H9 (cell line): ENCODE measurements around the gene TESK2. TPM values are rescaled to one million over a fixed set of nuclear protein-coding genes. Genes with fewer than 3 reads are reported as not detected.
A peak's percentile ranks its signal among the peaks of the same experiment; 100 is the strongest.

Source experiments
- DNase-seq: peaks from one replicate; pipeline ENCODE4 v3.0.0-alpha.2; 2017
- H2AFZ ChIP-seq: one replicate; pipeline ENCODE4 v1.6.1; 2013; ENCODE audit warnings: mild to moderate bottlenecking, low read length, control low read depth, moderate library complexity
- H2AK5ac ChIP-seq: 2 replicates; pipeline ENCODE4 v1.6.1; 2013; ENCODE audit warnings: low read length, control low read depth, mixed read lengths; ENCODE audit not compliant: insufficient read length
- H2BK120ac ChIP-seq: one replicate; pipeline ENCODE4 v1.6.1; 2013; ENCODE audit warnings: low read depth, mild to moderate bottlenecking, low read length, control low read depth, inconsistent platforms; ENCODE audit not compliant: poor library complexity, severe bottlenecking
- H2BK12ac ChIP-seq: 2 replicates; pipeline ENCODE4 v1.6.1; 2013; ENCODE audit warnings: low read length, control low read depth, mixed read lengths, low read depth; ENCODE audit not compliant: insufficient read length
- H2BK15ac ChIP-seq: 2 replicates; pipeline ENCODE4 v1.6.1; 2013; ENCODE audit warnings: low read depth, low read length, control low read depth
- H2BK20ac ChIP-seq: one replicate; pipeline ENCODE4 v1.6.1; 2013; ENCODE audit warnings: low read depth, mild to moderate bottlenecking, low read length, control low read depth, inconsistent platforms; ENCODE audit not compliant: poor library complexity, severe bottlenecking
- H2BK5ac ChIP-seq: 2 replicates; pipeline ENCODE4 v1.6.1; 2013; ENCODE audit warnings: low read length, control low read depth, mixed read lengths; ENCODE audit not compliant: insufficient read length
- H3K14ac ChIP-seq: 2 replicates; pipeline ENCODE4 v1.6.1; 2013; ENCODE audit warnings: low read length, control low read depth; ENCODE audit not compliant: insufficient read depth
- H3K18ac ChIP-seq: 2 replicates; pipeline ENCODE4 v1.6.1; 2013; ENCODE audit warnings: low read depth, mild to moderate bottlenecking, mixed read lengths, low read length, control low read depth; ENCODE audit not compliant: insufficient read length
- H3K23ac ChIP-seq: 2 replicates; pipeline ENCODE4 v1.6.1; 2013; ENCODE audit warnings: low read length, control low read depth, mixed read lengths, low read depth; ENCODE audit not compliant: insufficient read length
- H3K23me2 ChIP-seq: 2 replicates; pipeline ENCODE4 v1.6.1; 2013; ENCODE audit warnings: low read depth, mild to moderate bottlenecking, mixed read lengths, low read length, control low read depth; ENCODE audit not compliant: insufficient read length, poor library complexity, severe bottlenecking
- H3K27ac ChIP-seq: 2 replicates; pipeline ENCODE4 v1.5.1; 2013; ENCODE audit warnings: low read length, control low read depth, mixed read lengths, low read depth; ENCODE audit not compliant: insufficient read length
- H3K27me3 ChIP-seq: 2 replicates; pipeline ENCODE4 v1.6.1; 2013; ENCODE audit warnings: low read length, control low read depth, inconsistent platforms; ENCODE audit not compliant: insufficient read depth
- H3K4ac ChIP-seq: 2 replicates; pipeline ENCODE4 v1.6.1; 2013; ENCODE audit warnings: low read depth, mild to moderate bottlenecking, control low read depth, inconsistent platforms, low read length, moderate library complexity
- H3K4me1 ChIP-seq: 2 replicates; pipeline ENCODE4 v1.6.1; 2013; ENCODE audit warnings: low read length, control low read depth, inconsistent platforms; ENCODE audit not compliant: insufficient read depth
- H3K4me2 ChIP-seq: 2 replicates; pipeline ENCODE4 v1.6.1; 2013; ENCODE audit warnings: low read length, control low read depth, mixed read lengths; ENCODE audit not compliant: insufficient read length, insufficient read depth
- H3K56ac ChIP-seq: 2 replicates; pipeline ENCODE4 v1.6.1; 2013; ENCODE audit warnings: low read depth, mild to moderate bottlenecking, mixed read lengths, low read length, control low read depth; ENCODE audit not compliant: insufficient read length
- H3K79me1 ChIP-seq: 2 replicates; pipeline ENCODE4 v1.6.1; 2013; ENCODE audit warnings: low read depth, mild to moderate bottlenecking, moderate library complexity, low read length, control low read depth, inconsistent platforms; ENCODE audit not compliant: insufficient read depth, poor library complexity, severe bottlenecking
- H3K79me2 ChIP-seq: 2 replicates; pipeline ENCODE4 v1.6.1; 2013; ENCODE audit warnings: low read length, control low read depth, inconsistent platforms; ENCODE audit not compliant: insufficient read depth
- H3K9ac ChIP-seq: 2 replicates; pipeline ENCODE4 v1.6.1; 2013; ENCODE audit warnings: low read length, control low read depth, mixed read lengths; ENCODE audit not compliant: insufficient read length; ENCODE audit errors: extremely low read depth
- H3K9me3 ChIP-seq: one replicate; pipeline ENCODE4 v1.6.1; 2013; ENCODE audit warnings: low read depth, low read length, inconsistent platforms; ENCODE audit not compliant: control insufficient read depth
- H3T11ph ChIP-seq: one replicate; pipeline ENCODE4 v1.6.1; 2013; ENCODE audit warnings: mild to moderate bottlenecking, low read length, control low read depth, inconsistent platforms
- H4K20me1 ChIP-seq: one replicate; pipeline ENCODE4 v1.6.1; 2013; ENCODE audit not compliant: control insufficient read depth, insufficient read length, insufficient read depth
- H4K5ac ChIP-seq: 2 replicates; pipeline ENCODE4 v1.6.1; 2013; ENCODE audit warnings: low read depth, mild to moderate bottlenecking, mixed read lengths, low read length, control low read depth; ENCODE audit not compliant: insufficient read length
- H4K8ac ChIP-seq: replicated peaks from 2 replicates; pipeline ENCODE4 v1.6.1; 2013; ENCODE audit warnings: low read length, control low read depth, mixed read lengths, low read depth; ENCODE audit not compliant: insufficient read length
- H4K91ac ChIP-seq: 2 replicates; pipeline ENCODE4 v1.6.1; 2013; ENCODE audit warnings: low read depth, mild to moderate bottlenecking, moderate library complexity, mixed read lengths, low read length, control low read depth; ENCODE audit not compliant: insufficient read length
- H3K27ac Mint-ChIP-seq, 3 experiments: 2 replicates in 2 of 3; 3 replicates in 1 of 3; pipeline ENCODE4 v1.8.0; 2020 to 2021; ENCODE audit warnings: mixed read lengths in 3 of 3, mild to moderate bottlenecking in 1 of 3, moderate library complexity in 1 of 3
- H3K27me3 Mint-ChIP-seq: 2 replicates; pipeline ENCODE4 v1.8.0; 2021; ENCODE audit warnings: low read depth, mild to moderate bottlenecking, moderate library complexity, mixed read lengths
- H3K36me3 Mint-ChIP-seq, 3 experiments: 2 replicates in 2 of 3; 3 replicates in 1 of 3; pipeline ENCODE4 v1.8.0; 2020 to 2021; ENCODE audit warnings: low read depth in 3 of 3, mixed read lengths in 3 of 3; ENCODE audit not compliant: insufficient read depth in 1 of 3
- H3K4me1 Mint-ChIP-seq, 2 experiments: 2 replicates each; pipeline ENCODE4 v1.8.0; 2020; ENCODE audit warnings: mixed read lengths in 2 of 2
- H3K4me3 Mint-ChIP-seq, 2 experiments: 2 replicates in 1 of 2; 3 replicates in 1 of 2; pipeline ENCODE4 v1.8.0; 2020 to 2021; ENCODE audit warnings: mild to moderate bottlenecking in 2 of 2, mixed read lengths in 2 of 2, moderate library complexity in 1 of 2
- H3K9me3 Mint-ChIP-seq, 2 experiments: 2 replicates in 1 of 2; 3 replicates in 1 of 2; pipeline ENCODE4 v1.8.0; 2020; ENCODE audit warnings: mild to moderate bottlenecking in 2 of 2, mixed read lengths in 2 of 2, moderate library complexity in 1 of 2
- WGBS: extraction: QIAGEN DNeasy Blood & Tissue Kit; methylation state at CpG from one replicate; pipeline ENCODE4 v1.1.7; 2013; ENCODE audit warnings: missing lambda C conversion rate, low lambda C conversion rate, mixed read lengths; ENCODE audit not compliant: insufficient read length; ENCODE audit errors: extremely low coverage; 5-methylcytosine and 5-hydroxymethylcytosine counted together
- total RNA-seq: library from RNA; stranded (reverse); gene quantifications from 2 replicates; pipeline ENCODE4 v1.2.1, GENCODE V29; 2021
- TF ChIP-seq, protein P1 (sequence below): fragments of 200-600 bp; sonication (generic); conservative IDR thresholded peaks from 3 replicates; pipeline ENCODE4 v1.8.0; 2021; ENCODE audit warnings: antibody characterized with exemption, mild to moderate bottlenecking

The TESK2 gene
- total RNA-seq, 1 experiment from 2014 or later: 7.2 TPM

DNA sequence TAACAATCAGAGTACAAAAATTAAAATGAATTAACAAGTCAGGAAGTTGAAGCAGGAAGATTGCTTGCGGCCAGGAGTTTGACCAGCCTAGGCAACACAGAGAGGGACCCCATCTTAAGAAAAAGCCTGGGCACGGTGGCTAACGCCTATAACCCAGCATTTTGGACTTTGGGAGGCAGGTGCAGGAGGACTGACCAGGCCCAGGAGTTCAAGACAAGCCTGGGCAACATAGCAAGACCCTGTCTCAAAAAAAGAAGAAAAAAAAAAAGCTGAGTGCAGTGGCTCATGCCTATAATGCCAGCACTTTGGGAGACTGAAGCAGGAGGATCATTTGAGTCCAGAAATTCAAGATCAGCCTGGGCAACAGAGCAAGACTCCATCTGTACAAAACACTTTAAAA is 38.5 kb downstream of the TESK2 start:
- Histone ChIP-seq H2AK5ac (no peak overlapping the region), H3K27ac (no peak overlapping the region), H4K5ac (no peak overlapping the region), H4K8ac (no peak overlapping the region), H3K4ac (no peak overlapping the region), H3K9ac (no peak overlapping the region), H3K9me3 (no peaks in the 10 kb centered on the region), H3K14ac (no peak overlapping the region), H2BK5ac (no peak overlapping the region), H2BK20ac (no peak overlapping the region), H3K79me2 (no peaks in the 10 kb centered on the region), H4K91ac (no peak overlapping the region), H2BK15ac (no peak overlapping the region), H2BK120ac (no peak overlapping the region), H3K4me2 (no peak overlapping the region), H2BK12ac (no peak overlapping the region), H3K23ac (no peak overlapping the region), H3K18ac (no peak overlapping the region), H3T11ph (no peak overlapping the region), H3K56ac (no peak overlapping the region), H2AFZ (no peak overlapping the region), H3K23me2 (no peaks in the 10 kb centered on the region), H4K20me1 (no peaks in the 10 kb centered on the region), H3K4me1 (no peaks in the 10 kb centered on the region; the same call in 1 of the 2 replicates), H3K79me1 (no peaks in the 10 kb centered on the region), H3K27me3 (no peaks in the 10 kb centered on the region)
- no CpG with 5 or more reads among the region's 3 CpGs for WGBS
- H3K27me3 Mint-ChIP-seq: no peaks in the 10 kb centered on the region; the same call in 1 of the 2 replicates
- peaks cover 19 to 34% of the 10 kb centered on the region in 2 experiments for H3K4me1 Mint-ChIP-seq
- DNase-seq: no peak
- no peak overlapping the region; a peak in 1 of 5 replicates for H3K4me3 Mint-ChIP-seq
- peak overlapping the region in 2 of 3 experiments; percentile 18 to 37; a peak in 2 of 7 replicates for H3K27ac Mint-ChIP-seq
- no peaks in the 10 kb centered on the region for H3K9me3 Mint-ChIP-seq
- H3K36me3 Mint-ChIP-seq: no peaks in the 10 kb centered on the region; a peak in 1 of 7 replicates
- TF ChIP-seq, protein P1, sequence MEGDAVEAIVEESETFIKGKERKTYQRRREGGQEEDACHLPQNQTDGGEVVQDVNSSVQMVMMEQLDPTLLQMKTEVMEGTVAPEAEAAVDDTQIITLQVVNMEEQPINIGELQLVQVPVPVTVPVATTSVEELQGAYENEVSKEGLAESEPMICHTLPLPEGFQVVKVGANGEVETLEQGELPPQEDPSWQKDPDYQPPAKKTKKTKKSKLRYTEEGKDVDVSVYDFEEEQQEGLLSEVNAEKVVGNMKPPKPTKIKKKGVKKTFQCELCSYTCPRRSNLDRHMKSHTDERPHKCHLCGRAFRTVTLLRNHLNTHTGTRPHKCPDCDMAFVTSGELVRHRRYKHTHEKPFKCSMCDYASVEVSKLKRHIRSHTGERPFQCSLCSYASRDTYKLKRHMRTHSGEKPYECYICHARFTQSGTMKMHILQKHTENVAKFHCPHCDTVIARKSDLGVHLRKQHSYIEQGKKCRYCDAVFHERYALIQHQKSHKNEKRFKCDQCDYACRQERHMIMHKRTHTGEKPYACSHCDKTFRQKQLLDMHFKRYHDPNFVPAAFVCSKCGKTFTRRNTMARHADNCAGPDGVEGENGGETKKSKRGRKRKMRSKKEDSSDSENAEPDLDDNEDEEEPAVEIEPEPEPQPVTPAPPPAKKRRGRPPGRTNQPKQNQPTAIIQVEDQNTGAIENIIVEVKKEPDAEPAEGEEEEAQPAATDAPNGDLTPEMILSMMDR: no peak
